GM23248 (cell line): ENCODE measurements around the gene AARS1. TPM values are rescaled to one million over a fixed set of nuclear protein-coding genes. Genes with fewer than 3 reads are reported as not detected.
A peak's percentile ranks its signal among the peaks of the same experiment; 100 is the strongest.
"Not testable (repeated sequence)": the region's sequence is repeated elsewhere in the genome, so short reads cannot be mapped to it uniquely, and the experiment has no call there.

Experiments
- DNase-seq: peaks from one replicate; pipeline ENCODE4 v3.0.0-alpha.2; 2015
- H2AFZ ChIP-seq: fragments of 200-600 bp; sonication (generic); 2 replicates; pipeline ENCODE4 v1.6.1; 2016; ENCODE audit warnings: antibody characterized with exemption
- H3F3A ChIP-seq: fragments of 200-600 bp; sonication (generic); 2 replicates; pipeline ENCODE4 v1.6.1; 2016; ENCODE audit warnings: mild to moderate bottlenecking, antibody characterized with exemption, mixed run types; ENCODE audit not compliant: insufficient read depth
- H3K27ac ChIP-seq: fragments of 200-600 bp; sonication (generic); 2 replicates; pipeline ENCODE4 v1.5.1; 2016; ENCODE audit warnings: mild to moderate bottlenecking
- H3K27me3 ChIP-seq: fragments of 200-600 bp; sonication (generic); replicated peaks from 2 replicates; pipeline ENCODE4 v1.6.1; 2016; ENCODE audit warnings: mild to moderate bottlenecking; ENCODE audit not compliant: insufficient read depth
- H3K36me3 ChIP-seq: fragments of 200-600 bp; sonication (generic); 2 replicates; pipeline ENCODE4 v1.6.1; 2016; ENCODE audit warnings: low read depth, mild to moderate bottlenecking
- H3K4me1 ChIP-seq: fragments of 200-600 bp; sonication (generic); 2 replicates; pipeline ENCODE4 v1.6.1; 2016; ENCODE audit warnings: mild to moderate bottlenecking; ENCODE audit not compliant: insufficient read depth
- H3K4me2 ChIP-seq: fragments of 200-600 bp; sonication (generic); one replicate; pipeline ENCODE4 v1.6.1; 2016; ENCODE audit warnings: mild to moderate bottlenecking; ENCODE audit not compliant: unreplicated experiment
- H3K4me3 ChIP-seq: fragments of 200-600 bp; sonication (generic); 2 replicates; pipeline ENCODE4 v1.5.1; 2016; ENCODE audit warnings: mild to moderate bottlenecking
- H3K79me2 ChIP-seq: fragments of 200-600 bp; sonication (generic); 2 replicates; pipeline ENCODE4 v1.6.1; 2016; ENCODE audit warnings: mild to moderate bottlenecking; ENCODE audit not compliant: insufficient read depth
- H3K9ac ChIP-seq: fragments of 200-600 bp; sonication (generic); 2 replicates; pipeline ENCODE4 v1.6.1; 2016; ENCODE audit warnings: mild to moderate bottlenecking
- H3K9me2 ChIP-seq: fragments of 200-600 bp; sonication (generic); 2 replicates; pipeline ENCODE4 v1.6.1; 2016; ENCODE audit warnings: mixed run types, mild to moderate bottlenecking, moderate library complexity; ENCODE audit not compliant: insufficient read depth
- H3K9me3 ChIP-seq: fragments of 200-600 bp; sonication (generic); one replicate; pipeline ENCODE4 v1.6.1; 2017; ENCODE audit warnings: low read depth
- H4K20me1 ChIP-seq: fragments of 200-600 bp; sonication (generic); 2 replicates; pipeline ENCODE4 v1.6.0; 2016; ENCODE audit not compliant: insufficient read depth
- EZH2 ChIP-seq: fragments of 200-600 bp; sonication (generic); IDR thresholded peaks from 2 replicates; pipeline ENCODE4 v1.6.1; 2018; ENCODE audit warnings: antibody characterized with exemption, mild to moderate bottlenecking; ENCODE audit not compliant: insufficient read depth, poor library complexity, severe bottlenecking
- EZH2phosphoT487 ChIP-seq: fragments of 200-600 bp; sonication (generic); IDR thresholded peaks from 2 replicates; pipeline ENCODE4 v1.6.1; 2018; ENCODE audit warnings: antibody characterized with exemption, moderate library complexity, mild to moderate bottlenecking, low read depth; ENCODE audit not compliant: insufficient read depth
- WGBS, 2 experiments: methylation state at CpG; one replicate each; pipeline ENCODE4 v1.1.6; 2015 to 2017; ENCODE audit warnings: low lambda C conversion rate in 2 of 2, low coverage in 1 of 2; ENCODE audit errors: missing lambda C conversion rate in 2 of 2; 5-methylcytosine and 5-hydroxymethylcytosine counted together
- in situ Hi-C: fragments of 300-500 bp; cut with MboI; formaldehyde crosslinking; loops from 2 replicates; pipeline ENCODE4 v1.15.0; 2020
- polyA plus RNA-seq: library from polyadenylated mRNA; unstranded; fragments of >200 nt; fragmentation: Nextera tagmentation; extraction: Ambion mirVana; gene quantifications from 2 replicates; pipeline ENCODE4 v1.2.1, GENCODE V29; 2016
- total RNA-seq: library from RNA; depleted of rRNA; stranded (reverse); fragments of >200 nt; shearing (Covaris generic); gene quantifications from 2 replicates; pipeline ENCODE4 v1.2.3, GENCODE V29; 2014

Gene AARS1
- total and polyA plus RNA-seq, 2 experiments from 2014 or later: 130 to 160 TPM

- Histone ChIP-seq H2AFZ (no peak overlapping the region), H3K27ac (no peak overlapping the region), H3K79me2 (peaks cover 91% of the 10 kb centered on the region), H3K9me3 (no peaks in the 10 kb centered on the region), H3F3A (0 out of 2 replicates have a peak, but pooled peaks cover 4% of the 10 kb centered on the region), H3K4me3 (no peak overlapping the region), H3K9me2 (no peaks in the 10 kb centered on the region), H3K9ac (no peak overlapping the region), H3K36me3 (peaks cover 88% of the 10 kb centered on the region), H4K20me1 (no peaks in the 10 kb centered on the region), H3K4me2 (no peak overlapping the region), H3K27me3 (no peaks in the 10 kb centered on the region), H3K4me1 (no peaks in the 10 kb centered on the region)
- TF ChIP-seq EZH2phosphoT487 (no peak), EZH2 (no peak)
- 83 to 84% methylated on average over 3 of the region's 3 CpGs for WGBS, 2 experiments
- no peak for DNase-seq
- in situ Hi-C loops: no loop called here
These were observed 19.1 kb downstream of the AARS1 start for GRCh38 chr16:70270176-70270575.

DNA sequence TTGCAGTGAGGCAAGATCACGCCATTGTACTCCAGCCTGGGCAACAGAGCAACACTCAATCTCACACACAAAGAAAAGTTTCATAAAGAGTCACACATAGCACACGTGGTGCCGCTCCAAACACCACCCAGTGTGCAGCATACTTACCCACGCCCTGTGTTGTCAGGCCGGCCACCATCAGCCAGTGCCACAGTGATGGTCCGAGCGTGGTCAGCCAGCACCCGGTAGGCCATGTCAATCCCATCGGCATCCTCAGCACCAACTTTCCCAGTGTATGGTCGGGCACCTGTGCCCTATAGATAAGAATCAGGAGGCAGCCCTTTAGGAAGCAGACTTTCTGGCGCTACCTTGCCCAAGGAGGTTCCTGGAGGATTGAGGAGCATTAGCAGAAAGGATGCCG lies 19.8 kb downstream of the AARS1 start:
- no peak for TF ChIP-seq EZH2
- no peak for TF ChIP-seq EZH2phosphoT487
- H2AFZ ChIP-seq: no peak overlapping the region
- no peak overlapping the region for H3K4me3 ChIP-seq
- no peak overlapping the region for H3K4me2 ChIP-seq
- no peaks in the 10 kb centered on the region for H3K4me1 ChIP-seq
- in situ Hi-C loops: no loop called here
- peaks cover 90% of the 10 kb centered on the region for H3K36me3 ChIP-seq
- no peaks in the 10 kb centered on the region for H3K9me2 ChIP-seq
- no peaks in the 10 kb centered on the region for H3K9me3 ChIP-seq
- 93 to 97% methylated on average over 12 of the region's 12 CpGs for WGBS, 2 experiments
- no peaks in the 10 kb centered on the region for H4K20me1 ChIP-seq
- H3K27me3 ChIP-seq: no peaks in the 10 kb centered on the region
- H3F3A ChIP-seq: 0 out of 2 replicates have a peak, but pooled peaks cover 4% of the 10 kb centered on the region
- H3K9ac ChIP-seq: no peak overlapping the region
- no peak overlapping the region for H3K27ac ChIP-seq
- peaks cover 93% of the 10 kb centered on the region for H3K79me2 ChIP-seq
- no peak for DNase-seq

GRCh38 chr16:70267922-70268321 lies 21.4 kb downstream of the AARS1 start:
- H3F3A ChIP-seq, H3K27me3 ChIP-seq, H2AFZ ChIP-seq, H3K4me3 ChIP-seq, H3K4me2 ChIP-seq, H3K9me2 ChIP-seq, in situ Hi-C loops, H3K27ac ChIP-seq, H3K4me1 ChIP-seq, DNase-seq, H3K9ac ChIP-seq, H3K9me3 ChIP-seq, H4K20me1 ChIP-seq: not testable (repeated sequence)
- peaks cover 88% of the 10 kb centered on the region for H3K79me2 ChIP-seq
- 83 to 86% methylated on average over 10 of the region's 10 CpGs for WGBS, 2 experiments
- peaks cover 93% of the 10 kb centered on the region for H3K36me3 ChIP-seq

GRCh38 chr16:70267516-70267915 lies 21.8 kb downstream of the AARS1 start:
- H3K36me3 ChIP-seq: peaks cover 91% of the 10 kb centered on the region
- H3K27ac ChIP-seq: no peak overlapping the region
- H3K4me1 ChIP-seq: no peaks in the 10 kb centered on the region
- peaks cover 86% of the 10 kb centered on the region for H3K79me2 ChIP-seq
- DNase-seq: peak; percentile 66
- H3K27me3 ChIP-seq: no peaks in the 10 kb centered on the region
- in situ Hi-C loops: no loop called here
- H4K20me1 ChIP-seq: no peaks in the 10 kb centered on the region
- H3K9ac ChIP-seq: no peak overlapping the region
- no peaks in the 10 kb centered on the region for H3K9me3 ChIP-seq
- no peaks in the 10 kb centered on the region for H3K9me2 ChIP-seq
- TF ChIP-seq EZH2 (no peak), EZH2phosphoT487 (no peak)
- no peak overlapping the region for H2AFZ ChIP-seq
- H3K4me2 ChIP-seq: no peak overlapping the region
- no peak overlapping the region for H3K4me3 ChIP-seq
- WGBS, 2 experiments: 27 to 34% methylated on average over 6 of the region's 6 CpGs
- no peaks in the 10 kb centered on the region for H3F3A ChIP-seq

- H2AFZ ChIP-seq, H4K20me1 ChIP-seq, in situ Hi-C loops, H3K4me3 ChIP-seq, H3K4me1 ChIP-seq, DNase-seq, H3K9me2 ChIP-seq, H3K4me2 ChIP-seq, H3K27ac ChIP-seq, H3K27me3 ChIP-seq, H3K9ac ChIP-seq, H3K9me3 ChIP-seq: not testable (repeated sequence)
- peaks cover 38% of the 10 kb centered on the region for H3F3A ChIP-seq
- 96% methylated on average over 4 to 6 of the region's 6 CpGs for WGBS, 2 experiments
- peaks cover 73% of the 10 kb centered on the region for H3K36me3 ChIP-seq
- H3K79me2 ChIP-seq: peaks cover 64% of the 10 kb centered on the region
These were observed 29.4 kb downstream of the AARS1 start for GRCh38 chr16:70259903-70260302.
